GM23248 (cell line): ENCODE data around the gene KDM4B.

Experiments used
- EZH2 ChIP-seq: fragments of 200-600 bp; sonication (generic); IDR thresholded peaks from 2 replicates; pipeline ENCODE4 v1.6.1; 2018; ENCODE audit warnings: antibody characterized with exemption, mild to moderate bottlenecking; ENCODE audit not compliant: insufficient read depth, poor library complexity, severe bottlenecking
- EZH2phosphoT487 ChIP-seq: fragments of 200-600 bp; sonication (generic); IDR thresholded peaks from 2 replicates; pipeline ENCODE4 v1.6.1; 2018; ENCODE audit warnings: antibody characterized with exemption, moderate library complexity, mild to moderate bottlenecking, low read depth; ENCODE audit not compliant: insufficient read depth

GRCh38 chr19:5093948-5094718, 125.2 kb downstream of the KDM4B start:
- no peak for TF ChIP-seq EZH2
- TF ChIP-seq EZH2phosphoT487, result no peak
